NCI-H2171 treated with DMSO at 0.1 percent for 48 hours (cell line): ENCODE data around the gene MAP4K4.
"Not testable (repeated sequence)": the region's sequence is repeated elsewhere in the genome, so short reads cannot be mapped to it uniquely, and the experiment has no call there.

ENCODE experiments used
- DNase-seq: peaks from one replicate; lab custom pipeline; 2025; lab: John Stamatoyannopoulos, UW

Gene MAP4K4

GRCh38 chr2:101768556-101769220 is 71.2 kb downstream of the MAP4K4 start:
- no peak for DNase-seq

- not testable (repeated sequence) for DNase-seq
Measured at GRCh38 chr2:101769726-101770125, 72.2 kb downstream of the MAP4K4 start.

- peak; percentile 61 for DNase-seq
Measured at GRCh38 chr2:101770726-101771125, 73.2 kb downstream of the MAP4K4 start.

GRCh38 chr2:101771227-101771902 is 73.9 kb downstream of the MAP4K4 start:
- DNase-seq: no peak

GRCh38 chr2:101771910-101772321 is 74.4 kb downstream of the MAP4K4 start:
- no peak for DNase-seq

GRCh38 chr2:101773137-101773536 is 75.6 kb downstream of the MAP4K4 start:
- no peak for DNase-seq

GRCh38 chr2:101773961-101774360 is 76.5 kb downstream of the MAP4K4 start:
- not testable (repeated sequence) for DNase-seq

DNA sequence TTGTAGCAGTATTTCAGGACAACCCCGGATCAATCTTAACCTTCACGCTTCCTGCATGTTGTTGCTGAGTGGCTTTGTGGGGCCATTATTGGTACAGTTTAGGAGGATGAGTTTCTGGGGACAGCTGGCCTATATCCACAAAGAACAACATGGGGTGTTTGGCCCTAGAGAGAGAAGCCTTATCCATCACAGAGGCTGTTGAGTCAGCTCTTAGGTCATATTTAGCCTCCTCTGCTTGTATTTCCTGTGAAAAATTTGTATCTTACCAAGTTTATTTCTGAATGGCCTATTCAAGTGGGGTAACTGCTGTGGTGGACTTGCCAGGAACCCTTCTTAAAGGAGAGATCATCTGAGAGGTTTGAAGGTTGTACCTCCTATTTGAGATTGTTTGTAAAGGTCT is 77.6 kb downstream of the MAP4K4 start:
- DNase-seq: no peak

- DNase-seq: no peak
Measured at GRCh38 chr2:101775636-101776035, 78.1 kb downstream of the MAP4K4 start.

- DNase-seq: no peak
Measured at GRCh38 chr2:101776172-101777043, 78.9 kb downstream of the MAP4K4 start.

DNA sequence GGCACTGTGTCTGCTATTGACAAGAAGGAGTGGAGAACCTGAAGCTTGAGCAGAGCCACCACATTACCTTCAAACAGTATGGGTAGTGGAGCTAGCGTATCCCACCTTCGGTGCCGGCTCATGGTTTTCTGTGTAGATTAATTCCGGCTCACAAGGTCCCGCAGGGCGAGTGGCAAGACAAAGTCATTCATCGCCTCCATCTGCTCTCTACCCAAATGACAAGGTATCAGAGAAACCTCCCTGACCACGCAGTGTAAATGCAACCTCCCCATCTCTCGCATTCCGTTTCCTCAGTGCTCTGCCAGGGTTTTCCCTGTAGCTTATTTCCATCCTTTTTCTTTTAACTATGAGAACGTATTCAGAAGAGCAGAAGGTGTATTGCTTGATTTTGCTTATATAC is 79.8 kb downstream of the MAP4K4 start:
- DNase-seq: no peak

- no peak for DNase-seq
Measured at GRCh38 chr2:101778102-101778501, 80.6 kb downstream of the MAP4K4 start.

DNA sequence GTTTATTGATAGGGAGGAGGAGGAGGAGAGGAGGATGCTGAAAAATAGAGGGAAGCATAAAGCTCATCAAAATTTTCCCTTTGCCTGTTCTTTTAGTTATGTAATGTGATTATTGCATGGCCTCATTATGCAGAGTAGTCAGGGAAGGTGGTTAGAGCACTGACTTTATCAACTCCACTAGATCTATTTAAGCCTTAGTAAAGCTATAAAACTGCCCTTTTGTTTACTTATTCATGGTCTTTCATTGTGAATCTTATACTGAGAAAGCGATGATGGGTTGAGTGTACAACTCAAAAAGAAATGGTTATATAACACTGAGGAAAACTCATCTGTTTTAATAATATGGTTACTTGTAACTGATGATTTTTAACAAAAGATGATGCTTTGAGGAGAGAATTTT is 81.7 kb downstream of the MAP4K4 start:
- DNase-seq: no peak

DNA sequence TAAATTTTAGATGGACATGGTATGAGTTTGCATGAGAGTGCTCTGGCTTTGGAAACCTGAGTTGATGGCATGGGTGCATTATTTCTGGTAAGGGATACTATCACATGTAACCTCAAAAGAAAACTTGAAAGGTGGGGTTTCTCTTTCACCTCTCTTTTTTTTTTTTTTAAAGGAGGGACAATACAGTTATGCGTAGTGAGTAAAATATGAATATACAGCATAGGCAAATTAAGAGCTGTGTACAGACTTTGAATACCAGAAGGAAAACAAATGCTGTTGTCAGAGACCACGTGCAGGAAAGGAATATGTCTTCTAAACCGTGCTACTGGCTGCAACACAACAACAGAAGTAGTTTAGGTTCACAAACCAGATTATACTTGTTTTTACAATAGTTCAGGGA is 82.1 kb downstream of the MAP4K4 start:
- DNase-seq: no peak

GRCh38 chr2:101781326-101781725 is 83.8 kb downstream of the MAP4K4 start:
- DNase-seq: no peak

- DNase-seq: peak; percentile 59
Measured at GRCh38 chr2:101781791-101782426, 84.4 kb downstream of the MAP4K4 start.

- DNase-seq: peak; percentile 23
Measured at GRCh38 chr2:101782427-101782792, 84.9 kb downstream of the MAP4K4 start.

- no peak for DNase-seq
Measured at GRCh38 chr2:101787097-101787496, 89.6 kb downstream of the MAP4K4 start.

- no peak for DNase-seq
Measured at GRCh38 chr2:101788565-101788964, 91.1 kb downstream of the MAP4K4 start.

GRCh38 chr2:101788995-101789970 is 91.8 kb downstream of the MAP4K4 start:
- peak; percentile 7 for DNase-seq

DNA sequence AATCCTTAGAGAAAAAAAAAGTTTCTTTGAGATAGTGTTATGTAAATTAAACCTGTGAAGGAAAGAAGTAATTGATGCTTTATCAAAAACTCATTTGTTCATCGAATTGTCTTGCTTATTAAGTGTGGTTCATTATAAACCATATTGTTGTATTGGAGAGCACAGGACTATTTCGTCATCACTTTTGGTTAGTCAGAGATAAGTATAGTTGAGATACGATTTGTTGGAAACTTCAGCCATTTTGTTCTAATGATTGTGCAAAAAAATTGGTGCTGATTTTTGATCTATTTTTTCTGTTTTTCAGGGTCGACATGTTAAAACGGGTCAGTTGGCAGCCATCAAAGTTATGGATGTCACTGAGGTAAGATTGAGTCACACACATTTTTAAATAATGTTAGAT is 92.9 kb downstream of the MAP4K4 start:
- DNase-seq: no peak
